B cell (primary cell): ENCODE measurements around the gene TBX10. TPM values are rescaled to one million over a fixed set of nuclear protein-coding genes. Genes with fewer than 3 reads are reported as not detected.
"Not testable (repeated sequence)": the region's sequence is repeated elsewhere in the genome, so short reads cannot be mapped to it uniquely, and the experiment has no call there.

Experiments
- ATAC-seq: fragments of 200-7000 bp; cut with Tn5 transposase; one replicate; pipeline ENCODE4 v1.10.0; 2021; ENCODE audit warnings: low read depth, mild to moderate bottlenecking, moderate number of reproducible peaks, moderate library complexity
- CTCF ChIA-PET: fragments of 350-600 bp; sonication (Branson Sonifier 250); formaldehyde crosslinking; loops from one replicate; lab custom pipeline; 2021; ENCODE audit warnings: antibody characterized with exemption, inconsistent platforms; lab: Charles Lee
- POLR2A ChIA-PET: fragments of 350-600 bp; sonication (Branson Sonifier 250); formaldehyde crosslinking; loops from one replicate; lab custom pipeline; 2021; ENCODE audit warnings: antibody characterized with exemption; lab: Charles Lee
- DNase-seq: peaks from one replicate; pipeline ENCODE4 v3.0.0; 2013
- H2AFZ ChIP-seq: 2 replicates; pipeline ENCODE4 v1.6.1; 2012; ENCODE audit warnings: mild to moderate bottlenecking, low read depth, low read length; ENCODE audit not compliant: insufficient read depth, poor library complexity, severe bottlenecking
- H3K27ac ChIP-seq, 2 donors: 1 replicate in 1 of 2; 2 replicates in 1 of 2; pipeline ENCODE4 v1.5.1; 2012 to 2013; ENCODE audit warnings: low read length in 2 of 2, mild to moderate bottlenecking in 2 of 2, moderate library complexity in 1 of 2
- H3K27me3 ChIP-seq, 4 experiments: fragments of 200-600 bp in 1 of 4; sonication (generic) in 1 of 4; replicated peaks in 1 of 4; 1 replicate in 2 of 4; 2 replicates in 2 of 4; pipeline versions ENCODE4 v1.6.1 to v1.7.0; 2013 to 2016; ENCODE audit warnings: low read length in 3 of 4, mild to moderate bottlenecking in 2 of 4, mixed read lengths in 1 of 4, moderate library complexity in 1 of 4; ENCODE audit not compliant: insufficient read depth in 4 of 4, control insufficient read depth in 3 of 4; ENCODE audit errors: control extremely low read depth in 1 of 4
- H3K36me3 ChIP-seq, 2 experiments: replicated peaks in 1 of 2; 1 replicate in 1 of 2; 2 replicates in 1 of 2; pipeline versions ENCODE4 v1.6.1 to v1.7.1; 2013; ENCODE audit warnings: low read length in 1 of 2; ENCODE audit not compliant: insufficient read depth in 2 of 2, control insufficient read depth in 1 of 2; ENCODE audit errors: control extremely low read depth in 1 of 2, extremely low read depth in 1 of 2
- H3K4me1 ChIP-seq, 2 donors: fragments of 200-600 bp in 1 of 2; sonication (generic) in 1 of 2; 1 replicate in 1 of 2; 2 replicates in 1 of 2; pipeline versions ENCODE4 v1.5.1 to v1.6.1; 2013 to 2017; ENCODE audit warnings: low read length in 2 of 2; ENCODE audit not compliant: control insufficient read depth in 2 of 2, insufficient read depth in 2 of 2
- H3K4me2 ChIP-seq: replicated peaks from 2 replicates; pipeline ENCODE3; 2012; ENCODE audit warnings: mild to moderate bottlenecking, low read depth, low read length; ENCODE audit not compliant: poor library complexity, severe bottlenecking
- H3K4me3 ChIP-seq, 5 experiments: fragments of 200-600 bp in 1 of 5; sonication (generic) in 1 of 5; 1 replicate in 3 of 5; 2 replicates in 2 of 5; pipeline versions ENCODE4 v1.5.1 to v1.7.0; 2011 to 2016; ENCODE audit warnings: low read length in 4 of 5, mild to moderate bottlenecking in 4 of 5, low read depth in 2 of 5, control low read depth in 1 of 5, moderate library complexity in 1 of 5; ENCODE audit not compliant: insufficient read depth in 1 of 5; ENCODE audit errors: control extremely low read depth in 1 of 5, extremely low read depth in 1 of 5
- H3K79me2 ChIP-seq: fragments of 200-600 bp; sonication (generic); one replicate; pipeline ENCODE4 v1.6.0; 2016; ENCODE audit warnings: low read length; ENCODE audit not compliant: control insufficient read depth, insufficient read depth
- H3K9ac ChIP-seq: fragments of 200-600 bp; sonication (generic); 2 replicates; pipeline ENCODE4 v1.6.1; 2017; ENCODE audit warnings: mild to moderate bottlenecking, low read length, moderate library complexity
- H3K9me3 ChIP-seq, 3 donors: one replicate each; pipeline versions ENCODE4 v1.6.1 to v1.7.1; 2013; ENCODE audit warnings: low read length in 2 of 3; ENCODE audit not compliant: control insufficient read depth in 2 of 3, insufficient read depth in 1 of 3; ENCODE audit errors: control extremely low read depth in 1 of 3
- H4K20me1 ChIP-seq: 2 replicates; pipeline ENCODE4 v1.6.0; 2012; ENCODE audit warnings: mild to moderate bottlenecking, low read length; ENCODE audit not compliant: insufficient read depth, control insufficient read depth, poor library complexity, severe bottlenecking
- H3K27ac Mint-ChIP-seq: one replicate; pipeline ENCODE4 v1.8.0; 2021; ENCODE audit warnings: mixed read lengths
- H3K27me3 Mint-ChIP-seq: one replicate; pipeline ENCODE4 v1.8.0; 2021; ENCODE audit warnings: mixed read lengths
- H3K4me1 Mint-ChIP-seq: one replicate; pipeline ENCODE4 v1.8.0; 2021; ENCODE audit warnings: mixed read lengths
- H3K4me3 Mint-ChIP-seq: one replicate; pipeline ENCODE4 v1.8.0; 2021; ENCODE audit warnings: mixed read lengths
- H3K9me3 Mint-ChIP-seq: one replicate; pipeline ENCODE4 v1.8.0; 2022; ENCODE audit warnings: mixed read lengths; ENCODE audit not compliant: insufficient read depth
- WGBS: methylation state at CpG from one replicate; pipeline ENCODE4 v1.1.5; 2013; ENCODE audit warnings: missing lambda C conversion rate; ENCODE audit not compliant: insufficient coverage; 5-methylcytosine and 5-hydroxymethylcytosine counted together
- intact Hi-C: fragments of 100-400 bp; cut with micrococcal nuclease; formaldehyde crosslinking; loops from one replicate; pipeline ENCODE4 v1.10.0; 2022
- polyA plus RNA-seq: library from polyadenylated mRNA; depleted of rRNA; stranded (reverse); fragments of >200 nt; gene quantifications from 2 replicates; pipeline ENCODE4 v1.2.3, GENCODE V29; 2012
- total RNA-seq, 2 donors: library from RNA; stranded (reverse); fragments of 120-200 nt in 1 of 2; gene quantifications; 1 replicate in 1 of 2; 2 replicates in 1 of 2; pipeline versions ENCODE4 v1.2.3 to v1.2.4, GENCODE V29; 2013 to 2022

Gene TBX10
- total and polyA plus RNA-seq, 2 donors (not counting 1 experiment from before 2014, with no cell fraction given): not detected

DNA sequence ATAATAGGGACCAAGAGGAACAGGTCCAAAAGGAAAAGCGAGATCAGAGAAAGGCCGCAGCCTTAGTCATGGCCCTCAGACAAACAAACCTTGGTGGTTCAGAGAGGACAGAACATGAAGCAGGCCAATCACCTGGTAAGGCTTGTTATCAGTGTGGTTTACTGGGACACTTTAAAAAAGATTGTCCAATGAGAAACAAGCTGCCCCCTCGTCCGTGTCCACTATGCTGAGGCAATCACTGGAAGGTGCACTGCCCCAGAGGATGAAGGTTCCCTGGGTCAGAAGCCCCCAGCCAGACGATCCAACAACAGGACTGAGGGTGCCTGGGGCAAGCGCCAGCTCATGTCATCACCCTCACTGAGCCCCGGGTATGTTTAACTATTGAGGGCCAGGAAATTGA is 16.7 kb downstream of the TBX10 start:
- H3K36me3 ChIP-seq, H3K4me3 ChIP-seq, H3K27me3 Mint-ChIP-seq, intact Hi-C loops, H3K4me3 Mint-ChIP-seq, H3K27me3 ChIP-seq, H4K20me1 ChIP-seq, H3K4me1 ChIP-seq, H3K4me1 Mint-ChIP-seq, CTCF ChIA-PET, ATAC-seq, H3K27ac ChIP-seq, H3K79me2 ChIP-seq, H2AFZ ChIP-seq, H3K4me2 ChIP-seq, DNase-seq, H3K9ac ChIP-seq, H3K27ac Mint-ChIP-seq, H3K9me3 Mint-ChIP-seq, H3K9me3 ChIP-seq, POLR2A ChIA-PET: not testable (repeated sequence)
- WGBS: 90% methylated on average over 2 of the region's 7 CpGs

DNA sequence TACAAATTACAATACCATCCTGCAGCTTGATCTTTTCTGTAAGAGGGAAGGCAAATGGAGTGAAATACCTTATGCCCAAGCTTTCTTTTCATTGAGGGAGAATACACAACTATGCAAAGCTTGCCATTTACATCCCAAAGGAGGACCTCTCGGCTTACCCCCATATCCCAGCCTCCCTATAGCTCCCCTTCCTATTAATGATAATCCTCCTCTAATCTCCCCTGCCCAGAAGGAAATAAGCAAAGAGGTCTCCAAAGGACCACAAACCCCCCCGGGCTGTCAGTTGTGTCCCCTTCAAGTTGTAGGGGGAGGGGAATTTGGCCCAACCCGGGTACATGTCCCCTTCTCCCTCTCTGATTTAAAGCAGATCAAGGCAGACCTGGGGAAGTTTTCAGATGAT is 17.6 kb downstream of the TBX10 start:
- H3K9me3 Mint-ChIP-seq, H3K27ac Mint-ChIP-seq, H3K36me3 ChIP-seq, POLR2A ChIA-PET, H3K27me3 ChIP-seq, H3K4me1 Mint-ChIP-seq, H3K9me3 ChIP-seq, H2AFZ ChIP-seq, H3K27me3 Mint-ChIP-seq, DNase-seq, H3K4me3 ChIP-seq, H3K4me2 ChIP-seq, ATAC-seq, H3K4me1 ChIP-seq, H3K27ac ChIP-seq, H3K4me3 Mint-ChIP-seq, intact Hi-C loops, H4K20me1 ChIP-seq, CTCF ChIA-PET, H3K9ac ChIP-seq, H3K79me2 ChIP-seq: not testable (repeated sequence)
- WGBS: no CpG with 5 or more reads among the region's 3 CpGs

DNA sequence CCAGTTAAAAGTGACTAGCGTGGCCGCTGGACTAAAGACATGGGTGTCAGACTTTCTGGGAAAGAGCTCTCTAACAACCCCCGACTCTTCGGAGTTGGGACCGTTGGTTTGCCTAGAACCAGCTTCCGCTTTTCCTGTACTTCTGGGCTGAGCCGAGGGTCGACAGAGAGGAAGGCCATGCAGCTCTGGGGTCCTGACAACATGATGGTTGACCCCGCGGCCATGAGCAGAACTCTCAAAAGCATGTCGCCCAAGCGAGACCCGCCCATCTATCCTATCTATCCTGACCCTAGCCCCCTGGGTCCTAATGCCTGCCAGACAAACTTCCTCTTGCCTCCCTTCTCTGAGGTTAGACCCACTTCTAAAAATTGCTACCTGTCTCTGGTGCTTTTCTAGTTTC is 18.9 kb downstream of the TBX10 start:
- H3K27ac ChIP-seq, H3K4me1 ChIP-seq, H3K36me3 ChIP-seq, intact Hi-C loops, H3K9ac ChIP-seq, DNase-seq, ATAC-seq, POLR2A ChIA-PET, H3K4me3 Mint-ChIP-seq, H3K27me3 Mint-ChIP-seq, H3K4me2 ChIP-seq, CTCF ChIA-PET, H3K9me3 Mint-ChIP-seq, H3K4me3 ChIP-seq, H2AFZ ChIP-seq, H4K20me1 ChIP-seq, H3K79me2 ChIP-seq, H3K27me3 ChIP-seq, H3K9me3 ChIP-seq, H3K27ac Mint-ChIP-seq: not testable (repeated sequence)
- H3K4me1 Mint-ChIP-seq: peaks cover 15% of the 10 kb centered on the region
- 96% methylated on average over 13 of the region's 13 CpGs for WGBS

DNA sequence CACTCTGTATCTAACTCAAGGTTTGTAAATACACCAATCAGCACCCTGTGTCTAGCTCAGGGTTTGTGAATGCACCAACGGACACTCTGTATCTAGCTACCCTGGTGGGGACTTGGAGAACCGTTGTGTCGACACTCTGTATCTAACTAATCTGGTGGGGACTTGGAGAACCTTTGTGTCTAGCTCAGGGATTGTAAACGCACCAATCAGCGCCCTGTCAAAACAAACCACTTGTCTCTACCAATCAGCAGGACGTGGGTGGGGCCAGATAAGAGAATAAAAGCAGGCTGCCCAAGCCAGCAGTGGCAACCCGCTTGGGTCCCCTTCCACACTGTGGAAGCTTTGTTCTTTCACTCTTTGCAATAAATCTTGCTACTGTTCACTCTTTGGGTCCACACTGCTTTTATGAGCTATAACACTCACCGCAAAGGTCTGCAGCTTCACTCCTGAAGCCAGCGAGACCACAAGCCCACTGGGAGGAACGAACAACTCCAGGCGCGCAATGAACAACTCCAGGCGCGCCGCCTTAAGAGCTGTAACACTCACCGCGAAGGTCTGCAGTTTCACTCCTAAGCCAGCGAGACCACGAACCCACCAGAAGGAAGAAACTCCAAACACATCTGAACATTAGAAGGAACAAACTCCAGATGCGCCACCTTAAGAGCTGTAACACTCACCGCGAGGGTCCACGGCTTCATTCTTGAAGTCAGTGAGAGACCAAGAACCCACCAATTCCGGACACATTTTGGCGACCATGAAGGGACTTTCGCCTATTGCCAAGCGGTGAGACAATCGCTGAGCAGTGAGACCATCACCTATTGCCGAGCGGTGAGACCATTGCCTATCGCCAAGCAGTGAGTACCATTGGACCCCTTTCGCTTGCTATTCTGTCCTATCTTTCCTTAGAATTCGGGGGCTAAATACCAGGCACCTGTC is 19.6 kb downstream of the TBX10 start:
- H3K9me3 Mint-ChIP-seq, H4K20me1 ChIP-seq, H3K9ac ChIP-seq, H3K4me2 ChIP-seq, H3K36me3 ChIP-seq, POLR2A ChIA-PET, H3K4me3 Mint-ChIP-seq, H3K9me3 ChIP-seq, H3K27ac ChIP-seq, H3K27ac Mint-ChIP-seq, H3K27me3 ChIP-seq, H3K27me3 Mint-ChIP-seq, ATAC-seq, H3K79me2 ChIP-seq, H2AFZ ChIP-seq, DNase-seq, intact Hi-C loops, H3K4me3 ChIP-seq: not testable (repeated sequence)
- WGBS: 76% methylated on average over 28 of the region's 33 CpGs
- H3K4me1 Mint-ChIP-seq: peaks cover 22% of the 10 kb centered on the region
- peaks cover 15 to 16% of the 10 kb centered on the region in 2 donors for H3K4me1 ChIP-seq
- CTCF ChIA-PET: interaction anchor here (1.0 to 8.0 kb wide), 3 partner anchors 9 to 48 kb away, joined by 3 to 85 read pairs (median 3); partner anchors contain the start of gene NUDT8
